HepG2 (cell line): ENCODE measurements around the gene IGHMBP2. TPM values are rescaled to one million over a fixed set of nuclear protein-coding genes. Genes with fewer than 3 reads are reported as not detected.

Experiments
- ATAC-seq: fragments of 200-7000 bp; cut with Tn5 transposase; 3 replicates; pipeline ENCODE4 v1.9.1; 2020; ENCODE audit warnings: mild to moderate bottlenecking, moderate library complexity
- BruUV-seq: library from RNA; stranded (reverse); fragments of 400-500 nt; replicated peaks from 2 replicates; lab custom pipeline; 2021; lab: Mats Ljungman, UMichigan
- CTCF ChIA-PET: fragments of 300-600 bp; formaldehyde crosslinking; extraction: SDS; loops from one replicate; lab custom pipeline; 2021; ENCODE audit warnings: low total read pairs, inconsistent platforms, low intra/inter-chr PET ratio; lab: Yijun Ruan, JAX
- POLR2A ChIA-PET: fragments of 350-600 bp; sonication (Branson Sonifier 250); formaldehyde crosslinking; loops from one replicate; lab custom pipeline; 2020; ENCODE audit warnings: antibody characterized with exemption, inconsistent platforms; lab: Yijun Ruan, JAX
- DNase-seq: peaks from one replicate; pipeline ENCODE4 v3.0.0-alpha.2; 2015; ENCODE audit warnings: low spot score
- FAIRE-seq: peaks from 3 replicates; lab custom pipeline; 2011; peaks lifted over from hg19 to GRCh38; lab: Jason Lieb, UNC
- H2AFZ ChIP-seq: one replicate; pipeline ENCODE4 v1.6.1; 2011; ENCODE audit warnings: low read length, inconsistent platforms
- H3K27ac ChIP-seq: fragments of 300-600 bp; 3 replicates; pipeline ENCODE4 v1.8.0; 2011; ENCODE audit warnings: mixed run types, mild to moderate bottlenecking, mixed read lengths, low read length, inconsistent platforms; ENCODE audit not compliant: insufficient read depth; ENCODE audit errors: extremely low read length
- H3K27me3 ChIP-seq, 2 experiments: fragments of 200-600 bp in 1 of 2; 2 replicates in 1 of 2; 3 replicates in 1 of 2; pipeline versions ENCODE4 v1.6.0 to v1.8.0; 2011; ENCODE audit warnings: low read length in 2 of 2, mild to moderate bottlenecking in 2 of 2, moderate library complexity in 2 of 2, inconsistent platforms in 1 of 2; ENCODE audit not compliant: insufficient read depth in 2 of 2, control insufficient read depth in 1 of 2
- H3K36me3 ChIP-seq, 2 experiments: fragments of 200-600 bp in 1 of 2; replicated peaks in 1 of 2; 2 replicates in 1 of 2; 3 replicates in 1 of 2; pipeline versions ENCODE4 v1.5.1 to v1.8.0; 2011; ENCODE audit warnings: low read length in 2 of 2, inconsistent platforms in 1 of 2; ENCODE audit not compliant: insufficient read depth in 2 of 2, control insufficient read depth in 1 of 2
- H3K4me1 ChIP-seq: 2 replicates; pipeline ENCODE4 v1.5.1; 2012; ENCODE audit warnings: low read length, inconsistent platforms; ENCODE audit not compliant: insufficient read depth
- H3K4me2 ChIP-seq: 2 replicates; pipeline ENCODE4 v1.6.0; 2011; ENCODE audit warnings: low read depth, low read length, inconsistent platforms
- H3K4me3 ChIP-seq, 3 experiments: fragments of 200-600 bp in 1 of 3; sonication (generic), shearing (Covaris generic) in 1 of 3; replicated peaks in 1 of 3; 2 replicates each; pipeline ENCODE4 v1.5.1; 2011 to 2016; ENCODE audit warnings: low read length in 3 of 3, inconsistent platforms in 2 of 3, low read depth in 2 of 3, mild to moderate bottlenecking in 2 of 3, control low read depth in 1 of 3, mixed read lengths in 1 of 3; ENCODE audit not compliant: insufficient read depth in 1 of 3
- H3K79me2 ChIP-seq: one replicate; pipeline ENCODE4 v1.6.1; 2011; ENCODE audit warnings: low read length, inconsistent platforms; ENCODE audit not compliant: insufficient read depth
- H3K9ac ChIP-seq: 2 replicates; pipeline ENCODE4 v1.6.0; 2011; ENCODE audit warnings: mild to moderate bottlenecking, low read depth, low read length, inconsistent platforms; ENCODE audit not compliant: insufficient read depth
- H3K9me3 ChIP-seq: 2 replicates; pipeline ENCODE4 v1.5.1; 2012; ENCODE audit warnings: mild to moderate bottlenecking, low read length
- H4K20me1 ChIP-seq: 2 replicates; pipeline ENCODE4 v1.6.0; 2011; ENCODE audit warnings: inconsistent platforms, mild to moderate bottlenecking, low read length, moderate library complexity; ENCODE audit not compliant: insufficient read depth
- AHR ChIP-seq: IDR thresholded peaks from 2 replicates; pipeline ENCODE4 v1.6.1; 2018; ENCODE audit warnings: missing genetic modification reagents, missing compliant biosample characterization
- BRD4 ChIP-seq: sonication (generic); formaldehyde crosslinking; IDR thresholded peaks from 2 replicates; pipeline ENCODE4 v1.4.0; 2020; ENCODE audit warnings: missing genetic modification reagents
- CREB1 ChIP-seq, 2 experiments: fragments of 450-650 bp in 1 of 2; IDR thresholded peaks; 2 replicates each; pipeline ENCODE4 v1.6.1; 2016 to 2017; ENCODE audit warnings: control low read depth in 1 of 2, mild to moderate bottlenecking in 1 of 2, missing compliant biosample characterization in 1 of 2, missing genetic modification characterization in 1 of 2
- NCOA2 ChIP-seq: sonication (generic); formaldehyde crosslinking; IDR thresholded peaks from 2 replicates; pipeline ENCODE4 v1.8.0; 2022; ENCODE audit warnings: inconsistent platforms
- POLR2A ChIP-seq, 2 experiments: IDR thresholded peaks; 2 replicates each; pipeline ENCODE4 v1.6.1; 2011; ENCODE audit warnings: low read depth in 2 of 2, low read length in 2 of 2, mild to moderate bottlenecking in 1 of 2, moderate library complexity in 1 of 2; ENCODE audit not compliant: insufficient read depth in 1 of 2
- RARA ChIP-seq: IDR thresholded peaks from 2 replicates; pipeline ENCODE4 v1.6.1; 2016; ENCODE audit warnings: missing genetic modification reagents, missing compliant biosample characterization
- STAG1 ChIP-seq: sonication (generic); formaldehyde crosslinking; IDR thresholded peaks from 2 replicates; pipeline ENCODE4 v1.4.0; 2020; ENCODE audit warnings: missing genetic modification reagents
- YEATS2 ChIP-seq: sonication (generic); formaldehyde crosslinking; IDR thresholded peaks from 2 replicates; pipeline ENCODE4 v1.4.0; 2020; ENCODE audit warnings: missing genetic modification reagents, borderline replicate concordance
- ZNF138 ChIP-seq: sonication (generic); formaldehyde crosslinking; IDR thresholded peaks from 2 replicates; pipeline ENCODE4 v1.5.0; 2020; ENCODE audit warnings: mild to moderate bottlenecking, low read depth, missing genetic modification reagents
- ZNF713 ChIP-seq: sonication (generic); formaldehyde crosslinking; IDR thresholded peaks from 2 replicates; pipeline ENCODE4 v1.4.0; 2020; ENCODE audit warnings: mild to moderate bottlenecking, missing genetic modification reagents
- WGBS: methylation state at CpG from one replicate; pipeline ENCODE4 v1.1.6; 2017; ENCODE audit warnings: low lambda C conversion rate; 5-methylcytosine and 5-hydroxymethylcytosine counted together
- in situ Hi-C: cut with HindIII; loops from 2 replicates; pipeline ENCODE4 v1.10.0; 2017; ENCODE audit warnings: low pct_unique_long_range_greater_than_20kb; ENCODE audit not compliant: extremely low pct_ligation_motif_present
- intact Hi-C: fragments of 100-400 bp; cut with micrococcal nuclease; formaldehyde crosslinking; loops from one replicate; pipeline ENCODE4 v1.10.0; 2022; ENCODE audit not compliant: unreplicated experiment
- polyA plus RNA-seq, 8 experiments: library from polyadenylated mRNA; depleted of rRNA in 3 of 8; stranded (reverse) in 7 of 8; unstranded in 1 of 8; fragments of >200 nt; fragmentation: Illumina TruSeq in 4 of 8; extraction: Trizol in 4 of 8; gene quantifications; 2 replicates each; pipeline versions ENCODE4 v1.2.1 to v1.2.3, GENCODE V29; 2011 to 2016; ENCODE audit warnings: low read depth in 4 of 8, missing spikeins in 1 of 8, mixed read lengths in 1 of 8; ENCODE audit not compliant: insufficient read depth in 1 of 8
- total RNA-seq, 5 experiments: library from RNA; depleted of rRNA; stranded (reverse); fragments of >200 nt; fragmentation: Illumina TruSeq; extraction: Trizol; gene quantifications; 2 replicates each; pipeline ENCODE4 v1.2.3, GENCODE V29; 2016; ENCODE audit warnings: low read depth in 1 of 5
- TF ChIP-seq, protein P1 (sequence below): sonication (generic); formaldehyde crosslinking; IDR thresholded peaks from 2 replicates; pipeline ENCODE4 v1.5.0; 2020; ENCODE audit warnings: mild to moderate bottlenecking, missing genetic modification reagents, moderate library complexity
- TF ChIP-seq, protein P2 (sequence below): sonication (generic); formaldehyde crosslinking; IDR thresholded peaks from 2 replicates; pipeline ENCODE4 v1.4.0; 2020; ENCODE audit warnings: mild to moderate bottlenecking, missing genetic modification reagents
- TF ChIP-seq, protein P3 (sequence below): IDR thresholded peaks from 2 replicates; pipeline ENCODE4 v1.6.1; 2018; ENCODE audit warnings: missing genetic modification reagents
- TF ChIP-seq, protein P4 (sequence below): sonication (generic); formaldehyde crosslinking; IDR thresholded peaks from 2 replicates; pipeline ENCODE4 v1.8.0; 2022; ENCODE audit warnings: mild to moderate bottlenecking, missing genetic modification reagents, borderline replicate concordance

Gene IGHMBP2
- total and polyA plus RNA-seq, 2 of the 13 experiments (the other 11 are each of a cell fraction or from before 2014, with no cell fraction given) = 8.9 to 9.9 TPM

DNA sequence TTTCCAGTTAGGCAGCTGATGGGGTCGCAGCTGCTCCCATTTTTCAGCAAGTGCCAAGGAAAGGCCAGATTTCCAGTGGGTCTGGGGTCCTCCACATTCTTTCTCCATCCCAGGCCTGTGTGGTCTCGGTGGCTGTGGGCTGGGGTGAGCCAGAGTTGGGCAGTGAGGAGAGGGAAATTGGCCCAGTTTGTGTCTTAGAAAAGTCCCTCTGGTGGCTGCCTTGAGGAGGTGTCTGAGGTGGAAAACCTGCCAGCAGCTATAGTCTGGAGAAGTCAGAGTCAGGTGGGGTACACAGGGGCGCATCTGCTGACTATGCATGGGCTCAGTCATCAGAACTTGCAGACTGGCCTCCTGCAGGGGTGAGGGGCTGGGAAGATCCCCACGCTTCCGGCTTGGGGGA is 46.6 kb downstream of the IGHMBP2 start:
- Histone ChIP-seq H3K27me3 (peaks cover 0 to 4% of the 10 kb centered on the region in 2 experiments; a peak in 2 of 5 replicates), H3K9ac (no peak overlapping the region), H3K79me2 (no peaks in the 10 kb centered on the region), H3K4me2 (no peak overlapping the region), H3K9me3 (no peaks in the 10 kb centered on the region), H4K20me1 (no peaks in the 10 kb centered on the region), H3K4me1 (no peaks in the 10 kb centered on the region), H3K36me3 (no peaks in the 10 kb centered on the region), H3K4me3 (no peak overlapping the region), H3K27ac (no peak overlapping the region), H2AFZ (no peak overlapping the region)
- CTCF ChIA-PET = no interaction called here
- intact Hi-C loops = no loop called here
- no peak for FAIRE-seq
- no TSS peak for BruUV-seq
- peak; percentile 70 for ATAC-seq
- in situ Hi-C loops = no loop called here
- 0% methylated on average over 1 of the region's 5 CpGs for WGBS
- DNase-seq = no peak
- POLR2A ChIA-PET = no interaction called here
- TF ChIP-seq ZNF138 = no peak
- TF ChIP-seq, protein P1, sequence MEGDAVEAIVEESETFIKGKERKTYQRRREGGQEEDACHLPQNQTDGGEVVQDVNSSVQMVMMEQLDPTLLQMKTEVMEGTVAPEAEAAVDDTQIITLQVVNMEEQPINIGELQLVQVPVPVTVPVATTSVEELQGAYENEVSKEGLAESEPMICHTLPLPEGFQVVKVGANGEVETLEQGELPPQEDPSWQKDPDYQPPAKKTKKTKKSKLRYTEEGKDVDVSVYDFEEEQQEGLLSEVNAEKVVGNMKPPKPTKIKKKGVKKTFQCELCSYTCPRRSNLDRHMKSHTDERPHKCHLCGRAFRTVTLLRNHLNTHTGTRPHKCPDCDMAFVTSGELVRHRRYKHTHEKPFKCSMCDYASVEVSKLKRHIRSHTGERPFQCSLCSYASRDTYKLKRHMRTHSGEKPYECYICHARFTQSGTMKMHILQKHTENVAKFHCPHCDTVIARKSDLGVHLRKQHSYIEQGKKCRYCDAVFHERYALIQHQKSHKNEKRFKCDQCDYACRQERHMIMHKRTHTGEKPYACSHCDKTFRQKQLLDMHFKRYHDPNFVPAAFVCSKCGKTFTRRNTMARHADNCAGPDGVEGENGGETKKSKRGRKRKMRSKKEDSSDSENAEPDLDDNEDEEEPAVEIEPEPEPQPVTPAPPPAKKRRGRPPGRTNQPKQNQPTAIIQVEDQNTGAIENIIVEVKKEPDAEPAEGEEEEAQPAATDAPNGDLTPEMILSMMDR (CRISPR knock-in tag) = peak; percentile 30; the same call in 1 of the 2 replicates
- TF ChIP-seq STAG1 (CRISPR knock-in tag) = 0 out of 2 replicates have a peak, but pooled peaks have one; percentile 9

DNA sequence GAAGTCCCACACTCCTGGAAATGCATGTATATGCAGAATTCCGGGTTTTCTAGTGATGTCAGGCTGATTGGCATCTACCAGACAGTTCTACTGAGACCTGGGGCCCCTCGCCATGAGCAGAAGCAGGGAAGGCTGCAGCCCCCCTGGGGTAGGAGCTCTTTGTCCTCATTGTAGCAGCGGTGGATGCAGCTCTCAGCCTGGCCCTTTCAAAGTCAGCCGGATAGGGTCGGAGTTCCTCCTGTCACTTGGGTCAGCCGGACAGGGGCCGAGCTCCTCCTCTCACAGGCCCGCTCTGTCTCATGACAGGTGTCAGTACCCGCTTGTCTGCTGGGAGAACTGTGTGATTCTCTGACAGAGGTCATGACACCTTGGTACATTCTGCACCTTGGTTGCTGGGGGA is 47.1 kb downstream of the IGHMBP2 start:
- Histone ChIP-seq H2AFZ (no peak overlapping the region), H3K27me3 (peaks cover 0 to 4% of the 10 kb centered on the region in 2 experiments; a peak in 2 of 5 replicates), H3K79me2 (no peaks in the 10 kb centered on the region)
- TF ChIP-seq RARA = no peak
- TF ChIP-seq ZNF713 (CRISPR knock-in tag) = no peak
- no peak for TF ChIP-seq AHR
- TF ChIP-seq, protein P2, sequence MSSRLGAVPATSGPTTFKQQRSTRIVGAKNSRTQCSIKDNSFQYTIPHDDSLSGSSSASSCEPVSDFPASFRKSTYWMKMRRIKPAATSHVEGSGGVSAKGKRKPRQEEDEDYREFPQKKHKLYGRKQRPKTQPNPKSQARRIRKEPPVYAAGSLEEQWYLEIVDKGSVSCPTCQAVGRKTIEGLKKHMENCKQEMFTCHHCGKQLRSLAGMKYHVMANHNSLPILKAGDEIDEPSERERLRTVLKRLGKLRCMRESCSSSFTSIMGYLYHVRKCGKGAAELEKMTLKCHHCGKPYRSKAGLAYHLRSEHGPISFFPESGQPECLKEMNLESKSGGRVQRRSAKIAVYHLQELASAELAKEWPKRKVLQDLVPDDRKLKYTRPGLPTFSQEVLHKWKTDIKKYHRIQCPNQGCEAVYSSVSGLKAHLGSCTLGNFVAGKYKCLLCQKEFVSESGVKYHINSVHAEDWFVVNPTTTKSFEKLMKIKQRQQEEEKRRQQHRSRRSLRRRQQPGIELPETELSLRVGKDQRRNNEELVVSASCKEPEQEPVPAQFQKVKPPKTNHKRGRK = no peak
- TF ChIP-seq YEATS2 (CRISPR knock-in tag) = no peak
- TF ChIP-seq, protein P3, sequence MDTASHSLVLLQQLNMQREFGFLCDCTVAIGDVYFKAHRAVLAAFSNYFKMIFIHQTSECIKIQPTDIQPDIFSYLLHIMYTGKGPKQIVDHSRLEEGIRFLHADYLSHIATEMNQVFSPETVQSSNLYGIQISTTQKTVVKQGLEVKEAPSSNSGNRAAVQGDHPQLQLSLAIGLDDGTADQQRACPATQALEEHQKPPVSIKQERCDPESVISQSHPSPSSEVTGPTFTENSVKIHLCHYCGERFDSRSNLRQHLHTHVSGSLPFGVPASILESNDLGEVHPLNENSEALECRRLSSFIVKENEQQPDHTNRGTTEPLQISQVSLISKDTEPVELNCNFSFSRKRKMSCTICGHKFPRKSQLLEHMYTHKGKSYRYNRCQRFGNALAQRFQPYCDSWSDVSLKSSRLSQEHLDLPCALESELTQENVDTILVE (CRISPR knock-in tag) = no peak
- no peak for TF ChIP-seq NCOA2 (CRISPR knock-in tag)
- TF ChIP-seq CREB1 (IDR thresholded peaks at IDR 0.05) = no peak
- TF ChIP-seq CREB1 (CRISPR knock-in tag; IDR thresholded peaks at IDR 0.05) = no peak
- TF ChIP-seq, protein P4, sequence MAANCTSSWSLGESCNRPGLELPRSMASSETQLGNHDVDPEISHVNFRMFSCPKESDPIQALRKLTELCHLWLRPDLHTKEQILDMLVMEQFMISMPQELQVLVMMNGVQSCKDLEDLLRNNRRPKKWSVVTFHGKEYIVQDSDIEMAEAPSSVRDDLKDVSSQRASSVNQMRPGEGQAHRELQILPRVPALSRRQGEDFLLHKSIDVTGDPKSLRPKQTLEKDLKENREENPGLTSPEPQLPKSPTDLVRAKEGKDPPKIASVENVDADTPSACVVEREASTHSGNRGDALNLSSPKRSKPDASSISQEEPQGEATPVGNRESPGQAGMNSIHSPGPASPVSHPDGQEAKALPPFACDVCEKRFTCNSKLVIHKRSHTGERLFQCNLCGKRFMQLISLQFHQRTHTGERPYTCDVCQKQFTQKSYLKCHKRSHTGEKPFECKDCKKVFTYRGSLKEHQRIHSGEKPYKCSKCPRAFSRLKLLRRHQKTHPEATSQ (CRISPR knock-in tag) = no peak
- no peak for TF ChIP-seq BRD4 (CRISPR knock-in tag)
- no peak for TF ChIP-seq POLR2A (IDR thresholded peaks at IDR 0.05; ENCODE audit: insufficient read depth in 1 of 2, low read depth in 2 of 2, low read length in 2 of 2)
- TF ChIP-seq, all 625 proteins: peak for 0
- BruUV-seq = no TSS peak
- Histone ChIP-seq H4K20me1 (no peaks in the 10 kb centered on the region), H3K36me3 (no peaks in the 10 kb centered on the region), H3K4me2 (no peak overlapping the region), H3K9ac (no peak overlapping the region), H3K4me3 (no peak overlapping the region), H3K27ac (no peak overlapping the region), H3K9me3 (no peaks in the 10 kb centered on the region), H3K4me1 (no peaks in the 10 kb centered on the region)
- ChIA-PET CTCF (no interaction called here), POLR2A (no interaction called here)
- in situ Hi-C loops = no loop called here
- ATAC-seq (peak; percentile 37; the same call in 2 of the 3 replicates), DNase-seq (no peak), FAIRE-seq (no peak)
- intact Hi-C loops = no loop called here
- 12% methylated on average over 5 of the region's 9 CpGs for WGBS
